Osteoblast (primary cell): Measurements from ENCODE around the gene ZNF408. TPM values are rescaled to one million over a fixed set of nuclear protein-coding genes. Genes with fewer than 3 reads are reported as not detected.

Experiments
- DNase-seq: peaks from one replicate; pipeline ENCODE4 v3.0.0; 2011; ENCODE audit warnings: low spot score, mixed read lengths; ENCODE audit not compliant: insufficient read length; ENCODE audit errors: missing footprints
- H2AFZ ChIP-seq: 2 replicates; pipeline ENCODE4 v1.6.0; 2011; ENCODE audit warnings: mild to moderate bottlenecking, low read length
- H3K27ac ChIP-seq: 2 replicates; pipeline ENCODE4 v1.5.1; 2011; ENCODE audit warnings: mild to moderate bottlenecking, low read depth, low read length, moderate library complexity
- H3K27me3 ChIP-seq: 2 replicates; pipeline ENCODE4 v1.6.0; 2012; ENCODE audit warnings: mild to moderate bottlenecking, control low read depth, inconsistent platforms, low read length, moderate library complexity; ENCODE audit not compliant: insufficient read depth
- H3K36me3 ChIP-seq: 2 replicates; pipeline ENCODE4 v1.5.1; 2011; ENCODE audit warnings: mild to moderate bottlenecking, low read length, control low read depth, moderate library complexity; ENCODE audit not compliant: insufficient read depth
- H3K4me1 ChIP-seq: 2 replicates; pipeline ENCODE4 v1.5.1; 2011; ENCODE audit warnings: mild to moderate bottlenecking, low read length, control low read depth, moderate library complexity; ENCODE audit not compliant: insufficient read depth
- H3K4me2 ChIP-seq: 2 replicates; pipeline ENCODE4 v1.6.0; 2011; ENCODE audit warnings: mild to moderate bottlenecking, low read length; ENCODE audit not compliant: insufficient read depth
- H3K4me3 ChIP-seq: fragments of 200-600 bp; sonication (generic); 3 replicates; pipeline ENCODE4 v1.5.1; 2012; ENCODE audit warnings: mild to moderate bottlenecking, low read length, inconsistent platforms; ENCODE audit not compliant: insufficient read depth
- H3K79me2 ChIP-seq: 2 replicates; pipeline ENCODE4 v1.6.0; 2012; ENCODE audit warnings: mild to moderate bottlenecking, low read length, control low read depth, inconsistent platforms; ENCODE audit not compliant: insufficient read depth
- H3K9me3 ChIP-seq: 2 replicates; pipeline ENCODE4 v1.5.1; 2011; ENCODE audit warnings: low read depth, low read length, control low read depth
- H4K20me1 ChIP-seq: 2 replicates; pipeline ENCODE4 v1.6.0; 2012; ENCODE audit warnings: mild to moderate bottlenecking, low read length, control low read depth; ENCODE audit not compliant: insufficient read depth
- CTCF ChIP-seq: IDR thresholded peaks from 2 replicates; pipeline ENCODE4 v1.5.1; 2011; ENCODE audit warnings: mild to moderate bottlenecking, low read depth, low read length, moderate library complexity; ENCODE audit errors: extremely low read depth
- total RNA-seq: library from RNA; depleted of rRNA; stranded (reverse); fragments of >200 nt; gene quantifications from 2 replicates; pipeline ENCODE4 v1.2.3, GENCODE V29; 2012

ZNF408 gene
- total RNA-seq, 1 donor: 16.3 TPM

DNA sequence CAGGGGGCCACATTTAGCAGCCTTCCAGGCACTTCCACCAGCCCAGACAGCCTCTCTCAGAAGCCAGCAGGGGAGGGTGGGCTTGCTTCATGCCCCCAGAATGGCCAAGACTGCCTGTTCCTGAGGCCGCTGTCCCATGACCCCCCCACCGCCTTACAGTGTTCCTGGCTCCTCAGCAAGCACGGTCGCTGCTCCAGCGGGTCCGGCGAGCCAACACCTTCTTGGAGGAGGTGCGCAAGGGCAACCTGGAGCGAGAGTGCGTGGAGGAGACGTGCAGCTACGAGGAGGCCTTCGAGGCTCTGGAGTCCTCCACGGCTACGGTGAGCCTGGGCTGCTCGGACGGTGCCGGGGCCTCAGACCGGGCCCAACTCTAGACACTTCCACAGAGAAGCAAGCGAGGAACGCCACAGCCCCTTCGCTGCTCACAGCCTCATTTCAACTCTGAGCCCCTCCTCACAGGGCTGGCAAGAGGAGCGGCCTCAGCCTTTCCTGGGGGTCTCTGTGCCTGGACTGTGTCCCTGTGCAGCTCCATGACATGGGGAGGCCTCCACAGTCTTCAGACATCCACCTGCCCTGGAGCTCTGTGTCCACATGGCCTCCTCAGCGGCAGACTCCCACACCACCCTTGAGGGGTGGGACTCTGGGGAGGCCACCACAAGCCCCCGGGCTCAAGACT lies 18.9 kb downstream of the ZNF408 start:
- H3K4me1 ChIP-seq: peaks cover 4% of the 10 kb centered on the region
- TF ChIP-seq CTCF: no peak
- H2AFZ ChIP-seq: no peak overlapping the region
- no peaks in the 10 kb centered on the region for H3K79me2 ChIP-seq
- no peak overlapping the region for H3K4me2 ChIP-seq
- H4K20me1 ChIP-seq: no peaks in the 10 kb centered on the region
- H3K27me3 ChIP-seq: no peaks in the 10 kb centered on the region
- H3K36me3 ChIP-seq: no peaks in the 10 kb centered on the region
- no peaks in the 10 kb centered on the region for H3K9me3 ChIP-seq
- DNase-seq: peak; percentile 22
- no peak overlapping the region for H3K4me3 ChIP-seq
- H3K27ac ChIP-seq: no peak overlapping the region

GRCh38 chr11:46721286-46721685 lies 20.5 kb downstream of the ZNF408 start:
- no peaks in the 10 kb centered on the region for H4K20me1 ChIP-seq
- no peak overlapping the region for H3K4me3 ChIP-seq
- TF ChIP-seq CTCF: no peak
- peak; percentile 58 for DNase-seq
- no peak overlapping the region for H3K4me2 ChIP-seq
- H3K27ac ChIP-seq: no peak overlapping the region
- H3K79me2 ChIP-seq: no peaks in the 10 kb centered on the region
- no peaks in the 10 kb centered on the region for H3K27me3 ChIP-seq
- H2AFZ ChIP-seq: no peak overlapping the region
- no peaks in the 10 kb centered on the region for H3K9me3 ChIP-seq
- no peaks in the 10 kb centered on the region for H3K36me3 ChIP-seq
- H3K4me1 ChIP-seq: no peaks in the 10 kb centered on the region

DNA sequence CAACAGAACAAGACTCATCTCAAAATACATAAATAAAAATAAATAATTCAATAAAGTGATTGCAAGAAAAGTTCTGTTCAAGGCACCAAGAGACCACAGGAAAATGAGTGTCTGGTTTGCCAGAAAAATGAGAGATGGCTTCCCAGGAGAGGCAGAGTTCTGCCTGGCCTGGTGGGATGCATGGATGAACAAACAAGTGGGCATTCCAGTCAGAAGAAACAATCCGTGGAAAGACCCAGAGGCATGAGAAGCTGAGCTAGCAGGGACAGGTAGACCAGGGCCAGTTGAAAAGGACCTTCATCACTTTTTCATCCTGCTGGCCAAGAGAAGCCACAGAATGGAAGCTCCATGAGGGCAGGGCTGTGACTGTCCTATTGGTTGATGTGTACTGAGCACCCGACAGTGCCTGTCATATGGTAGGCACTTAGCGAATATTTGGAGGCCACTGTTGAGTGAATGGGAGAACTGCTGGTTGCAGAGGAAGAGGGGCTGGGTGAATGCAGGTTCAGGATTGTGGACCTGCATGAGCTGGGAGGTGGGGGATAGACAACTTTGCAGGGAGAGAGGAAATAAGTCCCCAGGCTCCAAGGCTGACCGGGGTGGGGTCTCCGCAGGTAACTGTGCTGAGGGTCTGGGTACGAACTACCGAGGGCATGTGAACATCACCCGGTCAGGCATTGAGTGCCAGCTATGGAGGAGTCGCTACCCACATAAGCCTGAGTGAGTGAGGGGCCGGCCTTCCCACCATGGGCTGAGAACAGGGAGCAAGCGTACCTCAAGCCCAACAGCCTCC lies 21.9 kb downstream of the ZNF408 start:
- H4K20me1 ChIP-seq: no peaks in the 10 kb centered on the region
- H3K79me2 ChIP-seq: no peaks in the 10 kb centered on the region
- no peak overlapping the region for H3K4me3 ChIP-seq
- TF ChIP-seq CTCF: no peak
- H3K9me3 ChIP-seq: no peaks in the 10 kb centered on the region
- H3K4me2 ChIP-seq: no peak overlapping the region
- H3K36me3 ChIP-seq: no peaks in the 10 kb centered on the region
- no peaks in the 10 kb centered on the region for H3K4me1 ChIP-seq
- no peak overlapping the region for H3K27ac ChIP-seq
- peak; percentile 46 for DNase-seq
- H2AFZ ChIP-seq: no peak overlapping the region
- no peaks in the 10 kb centered on the region for H3K27me3 ChIP-seq

- no peaks in the 10 kb centered on the region for H3K36me3 ChIP-seq
- DNase-seq: peak; percentile 17
Measured at GRCh38 chr11:46723359-46723680, 22.5 kb downstream of the ZNF408 start.

More at GRCh38 chr11:46723359-46723680, 22.5 kb downstream of the ZNF408 start:
- Histone ChIP-seq H3K27me3 (no peaks in the 10 kb centered on the region), H3K79me2 (no peaks in the 10 kb centered on the region), H3K4me2 (no peak overlapping the region), H3K27ac (no peak overlapping the region), H3K4me1 (no peaks in the 10 kb centered on the region), H4K20me1 (no peaks in the 10 kb centered on the region), H2AFZ (no peak overlapping the region), H3K9me3 (no peaks in the 10 kb centered on the region), H3K4me3 (no peak overlapping the region)
- no peak for TF ChIP-seq CTCF
